GM18868 (cell line): Measurements from ENCODE around the gene GALNT18.
A peak's percentile ranks its signal among the peaks of the same experiment; 100 is the strongest.

Experiments used
- ATAC-seq: cut with Tn5 transposase; IDR thresholded peaks from one replicate; pipeline ENCODE4 v1.9.1; 2021; ENCODE audit warnings: mild to moderate bottlenecking, moderate library complexity; ENCODE audit not compliant: unreplicated experiment

The GALNT18 gene

GRCh38 chr11:11251394-11251970 lies 370.3 kb downstream of the GALNT18 start:
- peak; percentile 81 for ATAC-seq

- no peak for ATAC-seq
Measured at GRCh38 chr11:11250470-11250869, 371.3 kb downstream of the GALNT18 start.

- ATAC-seq, result no peak
Measured at GRCh38 chr11:11247576-11247975, 374.2 kb downstream of the GALNT18 start.

GRCh38 chr11:11247086-11247485 lies 374.7 kb downstream of the GALNT18 start:
- ATAC-seq, result no peak

GRCh38 chr11:11246166-11246565 lies 375.6 kb downstream of the GALNT18 start:
- ATAC-seq, result no peak

GRCh38 chr11:11245453-11245852 lies 376.4 kb downstream of the GALNT18 start:
- ATAC-seq, result no peak

GRCh38 chr11:11244470-11245080 lies 377.2 kb downstream of the GALNT18 start:
- peak; percentile 6 for ATAC-seq

GRCh38 chr11:11243590-11244469 lies 378.0 kb downstream of the GALNT18 start:
- peak; percentile 68 for ATAC-seq

GRCh38 chr11:11243209-11243589 lies 378.6 kb downstream of the GALNT18 start:
- no peak for ATAC-seq

- ATAC-seq, result no peak
Measured at GRCh38 chr11:11241284-11241683, 380.5 kb downstream of the GALNT18 start.

- no peak for ATAC-seq
Measured at GRCh38 chr11:11239959-11240358, 381.8 kb downstream of the GALNT18 start.

- no peak for ATAC-seq
Measured at GRCh38 chr11:11237070-11237832, 384.6 kb downstream of the GALNT18 start.

- no peak for ATAC-seq
Measured at GRCh38 chr11:11236498-11237059, 385.2 kb downstream of the GALNT18 start.

- no peak for ATAC-seq
Measured at GRCh38 chr11:11231763-11232162, 390.0 kb downstream of the GALNT18 start.

GRCh38 chr11:11230802-11231562 lies 390.8 kb downstream of the GALNT18 start:
- ATAC-seq, result peak; percentile 58

- ATAC-seq, result no peak
Measured at GRCh38 chr11:11230087-11230486, 391.7 kb downstream of the GALNT18 start.

- no peak for ATAC-seq
Measured at GRCh38 chr11:11229647-11230046, 392.2 kb downstream of the GALNT18 start.

- ATAC-seq, result no peak
Measured at GRCh38 chr11:11227296-11228085, 394.3 kb downstream of the GALNT18 start.
